Lung (tissue), 12 donors: Measurements from ENCODE around the gene CDC42EP4. TPM values are rescaled to one million over a fixed set of nuclear protein-coding genes. Genes with fewer than 3 reads are reported as not detected.
A peak's percentile ranks its signal among the peaks of the same experiment; 100 is the strongest.

Source experiments
- ATAC-seq: fragments of 200-7000 bp; cut with Tn5 transposase; one replicate; pipeline ENCODE4 v1.9.1; 2020; ENCODE audit warnings: moderate number of reproducible peaks; ENCODE audit not compliant: insufficient read depth, low FRiP score
- DNase-seq, 3 donors: peaks; one replicate each; pipeline ENCODE4 v3.0.0-alpha.2; 2013 to 2017
- H3K27ac ChIP-seq, 2 donors: one replicate each; pipeline ENCODE4 v1.5.1; 2013; ENCODE audit warnings: mild to moderate bottlenecking in 2 of 2, moderate library complexity in 2 of 2, control low read depth in 1 of 2, inconsistent platforms in 1 of 2, low read depth in 1 of 2, low read length in 1 of 2
- H3K27me3 ChIP-seq, 3 donors: one replicate each; pipeline ENCODE4 v1.5.1; 2013; ENCODE audit warnings: low read length in 2 of 3; ENCODE audit not compliant: control insufficient read depth in 3 of 3, insufficient read depth in 3 of 3
- H3K36me3 ChIP-seq, 4 donors: one replicate each; pipeline ENCODE4 v1.5.1; 2013; ENCODE audit warnings: low read length in 4 of 4, mild to moderate bottlenecking in 1 of 4, moderate library complexity in 1 of 4; ENCODE audit not compliant: control insufficient read depth in 4 of 4, insufficient read depth in 4 of 4
- H3K4me1 ChIP-seq, 5 donors: one replicate each; pipeline ENCODE4 v1.5.1; 2013; ENCODE audit warnings: low read length in 5 of 5, mild to moderate bottlenecking in 2 of 5, moderate library complexity in 1 of 5; ENCODE audit not compliant: control insufficient read depth in 5 of 5, insufficient read depth in 5 of 5
- H3K4me3 ChIP-seq: one replicate; pipeline ENCODE4 v1.5.1; 2013; ENCODE audit warnings: mild to moderate bottlenecking, control low read depth, moderate library complexity
- H3K9ac ChIP-seq, 2 donors: one replicate each; pipeline ENCODE4 v1.5.1; 2013; ENCODE audit warnings: low read length in 2 of 2, control low read depth in 1 of 2; ENCODE audit not compliant: insufficient read depth in 1 of 2
- H3K9me3 ChIP-seq, 4 donors: one replicate each; pipeline ENCODE4 v1.5.1; 2013; ENCODE audit warnings: low read length in 3 of 4, mild to moderate bottlenecking in 1 of 4, moderate library complexity in 1 of 4; ENCODE audit not compliant: control insufficient read depth in 4 of 4, insufficient read depth in 3 of 4
- CTCF ChIP-seq: IDR thresholded peaks from 2 replicates; pipeline ENCODE4 v1.5.1; 2012; ENCODE audit warnings: mild to moderate bottlenecking; ENCODE audit errors: control extremely low read depth, extremely low read depth
- WGBS, 2 donors: extraction: QIAGEN DNeasy Blood & Tissue Kit; methylation state at CpG; one replicate each; pipeline ENCODE4 v1.1.7; 2013; 5-methylcytosine and 5-hydroxymethylcytosine counted together
- polyA plus RNA-seq, 2 donors: library from polyadenylated mRNA; stranded (reverse); fragments of 200-250 nt; gene quantifications; one replicate each; pipeline ENCODE4 v1.2.1, GENCODE V29; 2013
- total RNA-seq, 2 donors: library from RNA; depleted of rRNA in 1 of 2; stranded (reverse); fragments of >200 nt in 1 of 2; gene quantifications; one replicate each; pipeline ENCODE4 v1.2.1, GENCODE V29; 2014 to 2021
- donor health status: control.
- donor health status: control.
- donor health status: Bipolar disorder and iron deficiency.
- donor health status: healthy.
- donor health status: DM: yes; HTN: yes; CAD: no.

Gene CDC42EP4
- total and polyA plus RNA-seq, 4 donors = 18.6 to 56.2 (median 52.1) TPM

DNA sequence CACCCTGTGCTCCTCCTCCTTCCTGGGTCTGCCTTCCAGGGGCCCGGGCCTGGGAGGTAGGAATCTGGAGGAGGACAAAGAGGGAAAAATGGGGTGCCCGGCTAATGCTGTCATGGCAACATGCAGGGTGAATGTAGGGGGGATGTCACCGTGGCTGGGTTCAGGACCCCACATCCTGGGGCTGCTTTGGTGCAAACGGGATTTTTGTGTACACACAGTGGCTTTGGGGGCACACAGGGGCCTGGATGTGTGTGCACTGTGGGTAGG is 37.0 kb upstream of the CDC42EP4 start:
- H3K27ac ChIP-seq = no peak overlapping the region
- H3K36me3 ChIP-seq = no peaks in the 10 kb centered on the region
- ATAC-seq = no peak
- TF ChIP-seq CTCF = no peak
- WGBS, 2 donors = 67 to 73% methylated on average over 4 of the region's 4 CpGs
- DNase-seq = no peak
- no peak overlapping the region for H3K9ac ChIP-seq
- H3K27me3 ChIP-seq = no peaks in the 10 kb centered on the region
- H3K4me3 ChIP-seq = no peak overlapping the region
- no peaks in the 10 kb centered on the region for H3K9me3 ChIP-seq
- peaks cover 0 to 64% (median 35%) of the 10 kb centered on the region in 5 donors for H3K4me1 ChIP-seq

DNA sequence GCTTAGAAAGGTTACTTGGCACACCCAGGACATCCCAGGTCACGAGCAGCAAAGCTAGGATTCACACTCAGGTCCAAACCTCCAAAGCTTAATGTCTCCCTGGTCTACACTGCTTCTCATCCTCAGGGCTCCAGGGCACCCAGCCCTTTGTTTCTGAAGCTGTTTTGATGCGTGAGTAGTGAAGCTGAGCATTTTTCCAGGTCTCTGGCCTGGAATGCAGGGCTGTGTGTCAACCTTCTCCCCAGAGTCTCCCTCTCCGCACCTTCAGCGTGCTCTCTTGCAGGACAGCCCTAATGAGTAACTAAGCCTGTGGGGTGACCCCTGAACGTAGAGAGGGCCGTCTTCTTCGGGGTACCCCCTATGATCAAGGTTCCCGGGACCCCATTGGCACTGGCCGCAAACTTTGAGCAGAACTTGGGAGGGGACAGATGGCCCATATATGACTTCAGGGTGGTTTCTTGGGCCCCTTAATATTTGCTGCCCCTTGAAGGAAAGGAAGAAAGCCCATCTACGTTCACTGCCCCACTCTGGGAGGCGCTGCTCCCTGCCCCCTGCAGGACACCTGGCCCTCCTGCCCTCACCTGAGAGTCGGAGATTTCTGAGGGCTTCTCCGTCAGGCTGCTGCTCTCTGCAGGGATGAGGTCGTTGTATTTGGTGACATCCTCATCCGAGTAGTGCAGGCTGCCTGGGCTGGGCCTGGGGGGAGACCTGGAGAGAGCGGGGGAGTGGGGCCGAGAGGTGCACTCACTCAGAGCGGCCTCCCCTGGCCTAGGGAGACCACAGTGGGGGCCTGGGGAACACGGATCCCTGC is 36.4 kb upstream of the CDC42EP4 start:
- Histone ChIP-seq H3K36me3 (no peaks in the 10 kb centered on the region), H3K27ac (no peak overlapping the region), H3K27me3 (no peaks in the 10 kb centered on the region), H3K4me3 (no peak overlapping the region), H3K9me3 (no peaks in the 10 kb centered on the region), H3K9ac (no peak overlapping the region), H3K4me1 (peaks cover 0 to 69% (median 35%) of the 10 kb centered on the region in 5 donors)
- ATAC-seq (no peak), DNase-seq (no peak)
- TF ChIP-seq CTCF = no peak
- WGBS, 2 donors = 86 to 90% methylated on average over 19 of the region's 19 CpGs

DNA sequence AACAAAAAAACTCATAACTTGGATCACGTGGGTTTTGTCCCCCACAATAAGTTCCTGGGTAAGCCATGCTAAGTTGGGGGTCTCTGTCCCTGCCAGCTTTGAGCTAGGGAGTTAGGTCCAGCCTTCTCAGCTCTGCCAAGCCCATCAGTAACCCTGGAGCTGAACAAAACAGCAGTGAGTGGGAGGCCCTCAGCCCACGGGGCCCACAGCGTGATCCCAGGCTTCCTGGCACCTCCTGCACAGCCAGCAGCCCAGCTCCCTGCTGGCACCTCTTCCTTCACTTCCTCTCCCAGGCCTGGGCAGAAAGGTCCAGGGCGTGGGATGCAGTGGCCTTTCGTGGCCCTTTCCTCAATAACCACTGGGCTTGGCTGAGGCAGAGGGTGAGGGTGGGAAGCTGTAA is 35.5 kb upstream of the CDC42EP4 start:
- H3K4me3 ChIP-seq = no peak overlapping the region
- no peaks in the 10 kb centered on the region for H3K9me3 ChIP-seq
- H3K4me1 ChIP-seq = peaks cover 0 to 78% (median 39%) of the 10 kb centered on the region in 5 donors
- no peak overlapping the region for H3K27ac ChIP-seq
- H3K36me3 ChIP-seq = no peaks in the 10 kb centered on the region
- TF ChIP-seq CTCF = no peak
- ATAC-seq (no peak), DNase-seq (peak; percentile 82 to 94 (median 91))
- H3K9ac ChIP-seq = no peak overlapping the region
- 39 to 63% methylated on average over 5 of the region's 5 CpGs for WGBS, 2 donors
- no peaks in the 10 kb centered on the region for H3K27me3 ChIP-seq
